GM18870 (cell line): ENCODE results near the gene RHOC.
A peak's percentile ranks its signal among the peaks of the same experiment; 100 is the strongest.

Experiments used
- ATAC-seq: cut with Tn5 transposase; IDR thresholded peaks from one replicate; pipeline ENCODE4 v1.9.1; 2021; ENCODE audit warnings: moderate library complexity; ENCODE audit not compliant: unreplicated experiment

RHOC gene

DNA sequence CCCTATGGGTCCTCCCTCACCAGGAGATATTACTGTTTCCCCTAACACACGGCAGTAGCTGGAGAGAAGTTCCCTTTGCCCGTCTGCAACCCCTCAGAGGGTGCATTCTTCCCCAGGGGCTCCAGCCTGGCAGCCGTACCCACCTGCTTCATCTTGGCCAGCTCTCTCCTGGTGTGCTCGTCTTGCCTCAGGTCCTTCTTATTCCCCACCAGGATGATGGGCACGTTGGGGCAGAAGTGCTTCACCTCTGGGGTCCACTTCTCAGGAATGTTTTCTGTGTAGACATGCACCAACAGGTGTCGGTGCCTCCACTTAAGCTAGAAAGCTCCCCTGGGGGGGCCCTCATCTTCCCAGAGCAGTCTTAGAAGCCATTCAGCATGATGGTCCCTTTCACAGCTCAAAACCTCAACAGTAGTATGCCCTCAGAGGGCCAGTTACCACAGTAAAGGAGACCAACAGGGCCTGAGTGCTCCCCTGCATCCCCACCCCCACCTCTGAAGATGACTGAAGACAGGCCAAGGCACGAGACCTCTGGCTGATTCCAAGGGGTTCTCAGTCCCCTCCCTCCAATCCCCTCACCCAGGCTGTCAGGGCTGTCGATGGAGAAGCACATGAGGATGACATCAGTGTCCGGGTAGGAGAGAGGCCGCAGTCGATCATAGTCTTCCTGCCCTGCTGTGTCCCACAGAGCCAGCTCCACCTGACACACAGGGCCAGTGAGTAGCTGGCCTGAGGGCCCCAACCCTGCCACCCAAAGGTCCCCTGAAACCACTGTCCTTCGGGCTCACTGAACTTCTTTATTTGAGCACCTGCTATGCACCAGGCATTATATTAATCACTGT lies 4.3 kb downstream of the RHOC start:
- ATAC-seq = no peak

GRCh38 chr1:112702067-112702395 lies 4.9 kb downstream of the RHOC start:
- no peak for ATAC-seq

- no peak for ATAC-seq
Measured at GRCh38 chr1:112701227-112702066, 5.5 kb downstream of the RHOC start.

DNA sequence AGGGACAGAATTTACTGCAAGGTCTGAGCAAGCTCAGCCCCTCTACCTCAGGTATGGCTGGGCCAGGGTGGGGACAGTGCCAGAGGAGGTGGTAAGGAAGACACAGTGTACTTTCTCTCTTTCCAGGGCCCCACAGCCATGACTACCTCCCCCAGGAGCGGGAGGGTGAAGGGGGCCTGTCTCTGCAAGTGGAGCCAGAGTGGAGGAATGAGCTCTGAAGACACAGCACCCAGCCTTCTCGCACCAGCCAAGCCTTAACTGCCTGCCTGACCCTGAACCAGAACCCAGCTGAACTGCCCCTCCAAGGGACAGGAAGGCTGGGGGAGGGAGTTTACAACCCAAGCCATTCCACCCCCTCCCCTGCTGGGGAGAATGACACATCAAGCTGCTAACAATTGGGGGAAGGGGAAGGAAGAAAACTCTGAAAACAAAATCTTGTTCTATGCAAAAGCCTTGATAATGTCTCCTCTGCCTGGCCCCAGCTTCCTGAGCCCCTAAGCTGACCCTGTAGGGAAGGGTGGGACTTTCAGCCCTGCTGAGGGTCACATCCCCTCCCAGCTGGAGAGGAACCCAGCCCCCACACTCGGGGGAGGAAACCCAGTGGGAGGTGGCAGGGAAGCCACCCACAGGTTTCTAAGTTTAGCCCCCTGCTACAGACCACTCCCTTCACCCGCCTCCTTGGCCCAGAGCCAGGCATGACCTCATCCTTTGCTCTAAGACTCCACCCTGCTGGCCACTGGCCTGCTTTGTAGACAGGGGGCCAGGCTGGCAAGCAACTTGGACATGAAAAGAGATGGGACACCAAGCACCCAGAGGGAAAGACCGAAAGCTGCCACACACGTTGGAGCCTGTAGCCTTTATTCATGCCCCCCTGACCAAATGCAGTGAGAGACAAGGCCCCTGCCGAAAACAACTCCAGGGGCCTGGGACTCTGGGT lies 6.4 kb downstream of the RHOC start:
- peak; percentile 47 for ATAC-seq

DNA sequence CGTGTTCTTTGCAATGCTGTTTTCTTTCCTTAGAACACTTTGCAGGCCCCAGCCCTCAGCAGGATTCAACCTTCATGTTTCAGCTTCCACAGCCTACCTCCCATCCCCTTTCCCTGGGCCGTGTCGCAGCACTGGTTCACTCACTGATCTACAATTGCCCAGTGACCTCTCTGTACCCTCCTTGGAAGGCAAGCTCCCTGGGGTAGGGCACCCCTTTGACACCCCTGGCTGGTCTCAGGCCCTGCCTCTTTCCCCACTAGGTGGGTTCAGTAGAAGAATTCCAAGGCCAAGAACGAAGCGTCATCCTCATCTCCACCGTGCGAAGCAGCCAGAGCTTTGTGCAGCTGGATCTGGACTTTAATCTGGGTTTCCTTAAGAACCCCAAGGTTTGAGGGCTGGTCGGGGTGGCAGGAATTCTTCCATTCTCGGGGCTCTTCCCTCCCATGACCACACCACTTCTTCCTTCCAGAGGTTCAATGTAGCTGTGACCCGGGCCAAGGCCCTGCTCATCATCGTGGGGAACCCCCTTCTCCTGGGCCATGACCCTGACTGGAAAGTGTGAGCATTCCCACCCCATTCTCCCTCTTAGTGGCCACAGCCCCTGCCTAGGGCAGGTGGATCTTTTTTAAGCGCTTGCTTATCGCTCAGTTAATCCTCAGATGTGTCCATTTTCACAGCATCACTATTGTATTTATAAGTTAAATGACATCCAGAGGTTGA lies 7.3 kb downstream of the RHOC start:
- ATAC-seq = no peak

- ATAC-seq = no peak
Measured at GRCh38 chr1:112698366-112699310, 8.3 kb downstream of the RHOC start.

DNA sequence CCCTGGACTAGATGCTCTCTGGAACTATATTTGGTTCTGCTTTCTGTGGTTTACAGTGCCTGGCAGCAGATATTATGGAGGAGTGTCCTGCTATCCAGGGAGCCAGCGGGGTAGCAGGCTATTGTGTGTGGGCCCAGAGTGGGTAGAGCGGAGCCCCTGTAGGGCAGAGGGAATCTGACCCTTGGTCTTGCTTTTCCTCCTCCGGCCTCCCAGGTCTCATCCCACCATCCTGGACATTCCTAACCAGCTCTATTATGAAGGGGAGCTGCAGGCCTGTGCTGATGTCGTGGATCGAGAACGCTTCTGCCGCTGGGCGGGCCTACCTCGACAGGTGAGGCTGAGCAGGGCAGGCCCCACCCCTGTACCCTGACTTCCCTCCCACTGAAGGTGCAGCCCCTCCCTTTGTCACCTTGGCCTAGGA lies 9.1 kb downstream of the RHOC start:
- ATAC-seq = no peak

GRCh38 chr1:112696578-112697314 lies 10.2 kb downstream of the RHOC start:
- no peak for ATAC-seq

DNA sequence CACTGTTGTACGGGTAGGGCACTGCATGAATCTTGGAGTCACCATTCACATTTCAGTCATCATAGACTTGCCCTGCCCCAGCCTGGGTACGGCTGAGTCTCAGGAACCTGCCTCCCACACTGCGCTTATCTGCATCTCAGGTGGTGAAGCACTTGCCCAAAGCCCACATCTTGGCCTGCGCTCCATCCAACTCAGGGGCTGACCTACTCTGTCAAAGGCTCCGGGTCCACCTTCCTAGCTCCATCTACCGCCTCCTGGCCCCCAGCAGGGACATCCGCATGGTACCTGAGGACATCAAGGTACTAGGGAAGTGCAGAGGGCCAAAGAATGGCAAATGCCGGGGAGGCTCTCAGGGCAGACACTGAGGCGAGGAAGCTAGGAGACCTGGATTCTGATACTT lies 11.7 kb downstream of the RHOC start:
- no peak for ATAC-seq

DNA sequence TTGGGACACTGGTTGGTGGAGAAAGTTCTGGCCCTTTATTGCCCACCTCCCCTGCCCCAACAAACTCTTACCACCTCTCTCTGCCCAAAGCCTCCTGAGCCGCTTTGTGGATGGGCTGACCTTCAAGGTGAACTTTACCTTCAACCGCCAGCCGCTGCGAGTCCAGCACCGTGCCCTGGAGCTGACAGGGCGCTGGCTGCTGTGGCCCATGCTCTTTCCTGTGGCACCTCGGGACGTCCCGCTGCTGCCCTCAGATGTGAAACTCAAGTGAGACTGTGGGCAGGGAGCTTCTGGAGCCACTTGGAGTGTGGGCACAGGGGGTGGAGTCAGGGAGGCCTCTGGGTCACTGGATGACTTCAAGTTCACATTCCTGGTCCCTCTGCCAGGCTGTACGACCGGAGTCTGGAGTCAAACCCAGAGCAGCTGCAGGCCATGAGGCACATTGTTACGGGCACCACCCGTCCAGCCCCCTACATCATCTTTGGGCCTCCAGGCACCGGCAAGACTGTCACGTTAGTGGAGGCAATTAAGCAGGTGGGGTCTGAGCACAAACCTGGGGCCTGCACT lies 12.5 kb downstream of the RHOC start:
- ATAC-seq = no peak

DNA sequence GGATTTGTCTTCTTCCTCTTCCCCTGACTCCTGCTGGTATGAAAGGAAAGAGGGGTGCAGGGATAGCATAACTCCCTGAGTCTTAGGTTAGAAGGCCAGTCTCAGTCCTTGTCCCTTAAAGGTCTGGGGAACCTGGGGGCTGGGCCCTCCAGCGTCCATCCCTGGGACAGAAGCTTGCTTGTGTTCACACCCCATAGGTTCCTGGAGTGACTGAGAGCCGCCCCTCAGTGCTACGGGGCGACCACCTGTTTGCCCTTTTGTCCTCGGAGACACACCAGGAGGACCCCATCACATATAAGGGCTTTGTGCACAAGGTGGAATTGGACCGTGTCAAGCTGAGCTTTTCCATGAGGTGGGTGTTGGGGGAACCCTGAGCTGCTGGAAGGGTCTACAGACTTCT lies 13.1 kb downstream of the RHOC start:
- no peak for ATAC-seq

- no peak for ATAC-seq
Measured at GRCh38 chr1:112692681-112693080, 14.2 kb downstream of the RHOC start.

- no peak for ATAC-seq
Measured at GRCh38 chr1:112689842-112690237, 17.1 kb downstream of the RHOC start.

DNA sequence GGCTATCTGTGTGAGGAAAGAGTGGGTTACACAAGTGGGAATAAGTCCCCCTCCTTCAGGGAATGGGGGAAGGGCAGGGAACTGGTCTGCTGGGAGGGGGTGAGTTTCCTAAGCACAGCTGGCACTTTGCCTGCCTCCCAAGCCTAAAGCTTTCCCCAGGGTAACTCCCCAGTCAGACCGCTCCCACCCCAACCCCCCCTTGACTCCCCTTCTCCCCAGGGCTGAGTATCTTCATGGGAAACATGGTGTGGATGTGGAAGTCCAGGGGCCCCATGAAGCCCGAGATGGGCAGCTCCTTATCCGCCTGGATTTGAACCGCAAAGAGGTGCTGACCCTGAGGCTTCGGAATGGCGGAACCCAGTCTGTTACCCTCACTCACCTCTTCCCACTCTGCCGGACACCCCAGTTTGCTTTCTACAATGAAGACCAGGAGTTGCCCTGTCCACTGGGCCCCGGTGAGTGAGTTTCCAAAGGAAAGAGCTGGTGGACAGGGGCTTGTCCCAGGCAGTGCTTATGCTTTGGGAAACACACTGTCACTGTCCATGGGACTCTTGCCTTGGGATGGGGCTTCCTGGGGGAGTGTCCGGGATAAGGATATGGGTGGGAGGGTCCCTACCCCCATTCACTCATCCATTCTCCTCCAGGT lies 17.6 kb downstream of the RHOC start:
- no peak for ATAC-seq

DNA sequence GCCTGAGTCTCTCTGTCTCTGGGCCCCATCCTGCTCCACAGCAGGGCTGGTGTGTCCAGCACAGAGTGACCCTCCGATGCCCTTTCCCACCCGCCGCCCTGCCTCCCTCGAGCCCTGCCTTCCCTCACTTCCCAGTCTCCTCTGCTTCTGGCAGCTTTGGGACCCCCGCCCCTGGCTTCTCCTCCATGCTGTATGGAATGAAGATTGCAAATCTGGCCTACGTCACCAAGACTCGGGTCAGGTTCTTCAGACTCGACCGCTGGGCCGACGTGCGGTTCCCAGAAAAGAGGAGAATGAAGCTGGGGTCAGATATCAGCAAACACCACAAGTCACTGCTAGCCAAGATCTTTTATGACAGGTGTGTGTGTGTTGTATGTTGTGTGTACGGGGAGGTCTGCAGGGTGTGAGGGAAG lies 18.1 kb downstream of the RHOC start:
- no peak for ATAC-seq

- no peak for ATAC-seq
Measured at GRCh38 chr1:112687785-112688496, 19.0 kb downstream of the RHOC start.

DNA sequence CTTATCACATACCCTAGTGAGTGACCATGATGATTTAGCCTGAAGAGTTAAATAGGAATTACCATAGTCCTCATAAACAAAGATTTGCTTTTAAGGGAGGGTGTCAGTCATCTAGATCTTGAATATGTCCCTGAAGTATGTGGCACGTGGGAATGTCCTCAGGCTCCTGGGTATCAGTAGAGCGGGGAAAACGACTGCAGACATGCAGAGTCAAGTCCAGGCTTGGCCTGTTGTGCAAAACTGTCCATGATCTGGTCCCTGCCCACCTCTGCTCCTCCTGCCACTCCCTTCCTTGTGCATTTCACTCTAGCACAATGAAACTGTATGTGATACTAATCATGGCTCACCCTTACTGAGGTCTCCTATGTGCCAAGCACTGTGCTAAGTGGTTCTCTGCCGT lies 19.6 kb downstream of the RHOC start:
- no peak for ATAC-seq
